Left renal cortex interstitium (tissue), 4 donors: ENCODE results near the gene SLC6A20. TPM values are rescaled to one million over a fixed set of nuclear protein-coding genes. Genes with fewer than 3 reads are reported as not detected.

Source experiments
- DNase-seq, 4 donors: peaks; one replicate each; pipeline ENCODE4 v3.0.0-alpha.2; 2013; ENCODE audit warnings: low read depth in 4 of 4, low spot score in 2 of 4, missing footprints in 1 of 4
- polyA plus RNA-seq, 4 donors: library from polyadenylated mRNA; unstranded; fragments of 120-200 nt; gene quantifications; one replicate each; pipeline ENCODE4 v1.2.1, GENCODE V29; 2013; ENCODE audit not compliant: insufficient read length in 4 of 4

The SLC6A20 gene, protein sequence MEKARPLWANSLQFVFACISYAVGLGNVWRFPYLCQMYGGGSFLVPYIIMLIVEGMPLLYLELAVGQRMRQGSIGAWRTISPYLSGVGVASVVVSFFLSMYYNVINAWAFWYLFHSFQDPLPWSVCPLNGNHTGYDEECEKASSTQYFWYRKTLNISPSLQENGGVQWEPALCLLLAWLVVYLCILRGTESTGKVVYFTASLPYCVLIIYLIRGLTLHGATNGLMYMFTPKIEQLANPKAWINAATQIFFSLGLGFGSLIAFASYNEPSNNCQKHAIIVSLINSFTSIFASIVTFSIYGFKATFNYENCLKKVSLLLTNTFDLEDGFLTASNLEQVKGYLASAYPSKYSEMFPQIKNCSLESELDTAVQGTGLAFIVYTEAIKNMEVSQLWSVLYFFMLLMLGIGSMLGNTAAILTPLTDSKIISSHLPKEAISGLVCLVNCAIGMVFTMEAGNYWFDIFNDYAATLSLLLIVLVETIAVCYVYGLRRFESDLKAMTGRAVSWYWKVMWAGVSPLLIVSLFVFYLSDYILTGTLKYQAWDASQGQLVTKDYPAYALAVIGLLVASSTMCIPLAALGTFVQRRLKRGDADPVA
- under 1 TPM; 0.10 to 0.22 (median 0.15) TPM for polyA plus RNA-seq

- DNase-seq = peak in 1 of 4 donors; percentile 13
Measured at GRCh38 chr3:45795882-45796765, at the start of gene SLC6A20. SLC6A20 (minus strand) TSS chr3:45796536; CDS start chr3:45796419, 117 bp downstream.

DNA sequence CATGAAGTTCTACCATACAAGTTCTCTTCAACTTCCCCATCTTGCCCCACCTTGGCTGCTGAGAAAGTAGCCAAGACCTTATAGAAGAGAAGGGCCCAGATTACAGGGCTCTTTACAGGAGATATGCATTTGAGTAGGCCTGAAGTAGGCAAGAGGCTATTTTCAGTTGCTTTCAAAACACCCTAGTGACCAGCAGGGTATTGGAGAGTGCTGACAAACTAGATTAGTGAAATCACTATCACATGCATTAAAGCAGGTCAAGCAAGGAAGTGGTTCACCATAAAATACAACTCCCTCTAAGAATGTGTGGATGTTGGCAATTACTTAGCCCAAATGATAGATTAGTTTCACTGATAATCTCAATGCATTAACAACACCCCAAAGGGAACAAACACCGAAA lies 48.3 kb upstream of the SLC6A20 start:
- DNase-seq = no peak

DNA sequence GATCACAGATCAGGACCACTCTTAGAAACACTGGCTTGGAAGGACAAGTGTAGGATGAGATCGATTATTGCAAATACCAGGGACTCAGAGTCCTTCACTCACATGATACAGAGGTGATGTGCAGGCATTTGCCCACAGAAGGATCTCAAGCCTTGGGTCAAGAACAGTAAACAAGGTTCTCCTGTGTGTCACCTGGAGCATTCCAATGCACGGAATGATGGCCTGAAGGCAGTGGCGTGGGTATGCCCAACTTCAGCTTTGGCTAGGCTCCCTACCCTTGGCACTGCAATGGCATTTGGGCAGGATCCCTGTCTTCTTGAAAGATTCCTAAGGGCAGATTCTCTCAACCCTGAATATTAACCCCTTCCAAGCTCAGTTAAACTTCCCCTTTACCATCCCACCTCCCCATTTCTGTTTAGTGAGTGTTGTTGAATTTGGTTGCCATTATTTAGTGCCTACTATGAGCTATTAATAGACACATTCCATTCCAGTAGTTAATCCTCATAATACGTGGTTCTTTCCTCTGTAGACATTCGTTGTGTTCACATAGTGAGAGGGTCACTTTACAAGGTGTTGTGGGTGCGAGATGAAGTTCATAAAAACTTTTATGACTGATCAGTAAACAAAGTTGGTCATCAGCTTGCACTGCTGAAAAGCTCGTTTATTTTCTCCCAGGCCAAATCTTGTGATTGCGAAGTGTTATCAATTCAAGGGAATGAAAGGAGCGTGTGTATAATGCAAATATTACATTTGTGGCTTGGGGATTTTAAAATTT lies 46.7 kb upstream of the SLC6A20 start:
- no peak for DNase-seq

DNA sequence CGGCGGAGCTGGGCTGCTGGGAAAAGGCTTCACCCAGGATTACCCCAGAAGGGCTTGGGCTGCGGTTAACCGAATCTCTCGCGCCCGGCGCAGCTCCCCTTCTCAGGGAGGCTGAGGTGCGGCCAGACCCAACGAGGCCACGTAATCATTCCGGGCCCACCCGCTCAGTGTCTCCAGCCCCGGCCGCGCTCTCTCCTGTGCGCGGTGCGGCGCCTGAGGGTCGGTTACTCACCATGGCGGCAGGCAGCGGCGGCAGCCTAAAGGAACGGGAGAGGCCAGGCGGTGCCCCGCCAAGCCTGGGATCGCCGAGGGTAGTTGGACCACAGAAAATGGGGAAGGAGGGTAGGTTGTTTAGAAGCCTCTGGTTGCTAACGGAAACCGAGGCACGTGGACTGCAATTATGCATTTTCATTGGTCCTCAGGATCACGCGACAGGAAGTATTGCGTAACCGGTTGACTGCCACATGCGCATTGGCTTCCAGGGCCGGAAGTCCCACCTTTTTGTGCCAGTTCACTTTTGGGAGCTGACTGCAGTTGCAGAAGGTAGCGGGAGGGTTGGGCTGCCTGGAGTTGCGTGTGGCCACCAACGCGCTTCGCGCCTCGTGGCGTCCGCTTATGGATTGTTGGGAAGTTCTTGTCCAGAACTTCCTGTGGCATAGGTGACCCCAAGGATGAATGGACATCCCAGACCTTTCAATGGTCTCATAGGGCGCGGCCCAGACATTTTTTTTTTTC lies 45.6 kb upstream of the SLC6A20 start, which contains the start of gene LZTFL1:
TSS of gene LZTFL1 (minus strand) at position 363 of the 735 bp plus-strand sequence. CDS start at position 235, 128 bp downstream.
- peak; percentile 86 to 96 (median 89) for DNase-seq

DNA sequence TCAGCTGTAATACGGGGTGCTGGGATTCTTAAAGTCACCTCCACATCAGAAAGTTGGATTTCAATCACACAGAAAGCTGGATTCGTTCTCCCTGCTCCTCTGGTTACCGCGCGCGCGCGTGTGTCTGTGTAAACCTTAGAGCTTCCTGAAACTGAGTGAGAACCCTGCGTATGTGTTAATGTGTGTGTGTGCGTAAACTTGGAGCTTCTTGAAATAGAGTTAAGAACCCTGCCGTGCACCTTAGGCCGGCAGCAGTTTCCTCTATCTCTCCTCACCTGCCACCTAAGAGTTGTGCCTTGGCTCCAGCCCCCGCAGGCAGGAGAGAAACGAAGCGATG lies 45.1 kb upstream of the SLC6A20 start:
- peak in 2 of 4 donors; percentile 2 to 6 for DNase-seq

DNA sequence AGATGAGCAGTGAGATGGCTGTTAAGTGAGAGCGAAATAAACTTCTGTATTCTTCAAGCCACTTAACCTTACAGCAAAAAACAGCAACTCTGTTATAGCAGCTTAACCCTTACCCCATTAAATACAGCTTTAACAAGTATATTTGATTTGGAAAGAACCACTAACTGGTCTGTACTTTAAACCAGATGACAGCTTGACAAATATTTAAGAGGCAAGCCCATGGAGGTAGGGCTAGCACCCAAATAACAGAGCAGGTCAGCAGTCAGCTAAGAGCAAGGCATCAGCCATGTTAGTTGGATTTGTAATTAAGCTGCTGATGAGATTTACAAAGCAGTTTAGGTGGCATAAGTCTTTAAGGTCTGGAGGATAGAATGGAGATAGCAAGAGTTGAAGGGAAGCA lies 42.1 kb upstream of the SLC6A20 start:
- DNase-seq = no peak

- no peak for DNase-seq
Measured at GRCh38 chr3:45832699-45833098, 36.4 kb upstream of the SLC6A20 start.

GRCh38 chr3:45830121-45830520 lies 33.8 kb upstream of the SLC6A20 start:
- DNase-seq = no peak

DNA sequence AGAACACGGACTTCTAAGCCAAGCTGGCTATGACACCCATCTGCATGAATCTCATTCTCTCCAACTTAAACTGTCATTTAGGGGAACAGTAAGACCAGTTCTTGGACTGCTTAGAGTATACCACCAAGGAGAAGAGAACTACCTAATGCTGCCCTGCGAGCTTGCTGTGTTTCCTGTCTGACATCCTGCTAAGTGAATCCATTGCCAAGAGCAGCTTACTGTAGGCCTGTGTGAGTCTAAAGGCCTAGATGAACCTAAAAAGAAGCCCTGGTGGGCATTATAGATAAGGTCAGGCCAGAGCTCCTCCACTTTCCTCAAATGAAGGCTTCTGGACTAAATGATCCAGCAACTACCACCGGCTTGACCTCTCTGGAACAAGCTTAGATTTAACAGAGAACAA lies 30.6 kb upstream of the SLC6A20 start:
- DNase-seq = no peak

DNA sequence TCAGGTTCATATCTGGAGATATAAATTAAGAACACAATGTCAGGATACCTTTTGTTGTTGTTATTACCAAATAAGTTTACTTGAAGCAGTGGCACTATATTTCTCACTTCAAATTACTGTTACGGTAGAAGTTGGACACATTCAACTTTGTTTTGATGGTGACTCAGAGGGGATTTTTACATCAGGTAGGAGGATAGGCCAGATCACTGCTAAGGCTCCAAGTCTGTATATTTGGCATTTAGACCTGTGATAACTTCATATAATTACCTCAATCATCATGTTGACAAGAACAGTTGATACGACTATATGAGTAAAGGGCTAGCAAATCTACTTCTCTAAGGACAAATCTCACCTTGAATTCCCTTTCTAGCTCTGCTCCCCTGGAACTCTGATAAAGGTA lies 30.0 kb upstream of the SLC6A20 start:
- no peak for DNase-seq

DNA sequence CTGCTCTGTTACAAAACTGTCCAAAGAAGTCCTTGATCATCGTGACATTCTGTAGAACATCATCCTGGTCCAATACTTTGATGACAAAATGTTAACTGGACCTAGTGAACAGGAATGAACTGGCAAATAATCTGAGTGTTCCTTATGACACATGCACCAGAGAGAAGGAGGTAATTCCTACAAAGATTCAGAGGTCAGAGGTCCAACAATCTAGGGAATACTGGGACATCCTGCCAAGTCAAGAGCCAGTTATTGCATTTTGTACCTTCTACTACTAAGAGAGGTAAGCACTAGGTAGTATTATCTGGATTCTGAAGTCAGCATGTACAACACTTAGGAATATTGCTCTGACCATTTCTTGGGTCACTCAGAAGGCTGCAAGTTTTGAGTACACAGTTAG lies 24.8 kb upstream of the SLC6A20 start:
- no peak for DNase-seq

DNA sequence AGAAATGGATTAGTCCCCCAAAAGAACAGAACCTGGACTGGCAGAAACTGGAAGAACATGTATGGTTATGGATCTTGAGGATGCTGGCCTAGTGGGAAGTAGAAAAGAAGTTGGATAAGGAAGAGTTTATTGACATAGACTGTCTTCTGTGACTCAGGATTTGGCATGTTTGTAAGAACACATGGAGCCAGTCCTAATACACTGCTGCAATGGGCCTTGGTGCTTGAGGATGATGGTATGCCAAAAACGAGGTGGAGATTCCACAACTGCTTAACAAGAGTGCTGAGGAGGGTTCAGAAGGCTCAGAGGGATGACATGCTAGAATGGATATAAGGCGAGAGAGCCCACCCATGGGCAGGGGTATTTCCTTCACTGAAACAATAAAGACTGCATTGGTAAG lies 23.2 kb upstream of the SLC6A20 start:
- no peak for DNase-seq

DNA sequence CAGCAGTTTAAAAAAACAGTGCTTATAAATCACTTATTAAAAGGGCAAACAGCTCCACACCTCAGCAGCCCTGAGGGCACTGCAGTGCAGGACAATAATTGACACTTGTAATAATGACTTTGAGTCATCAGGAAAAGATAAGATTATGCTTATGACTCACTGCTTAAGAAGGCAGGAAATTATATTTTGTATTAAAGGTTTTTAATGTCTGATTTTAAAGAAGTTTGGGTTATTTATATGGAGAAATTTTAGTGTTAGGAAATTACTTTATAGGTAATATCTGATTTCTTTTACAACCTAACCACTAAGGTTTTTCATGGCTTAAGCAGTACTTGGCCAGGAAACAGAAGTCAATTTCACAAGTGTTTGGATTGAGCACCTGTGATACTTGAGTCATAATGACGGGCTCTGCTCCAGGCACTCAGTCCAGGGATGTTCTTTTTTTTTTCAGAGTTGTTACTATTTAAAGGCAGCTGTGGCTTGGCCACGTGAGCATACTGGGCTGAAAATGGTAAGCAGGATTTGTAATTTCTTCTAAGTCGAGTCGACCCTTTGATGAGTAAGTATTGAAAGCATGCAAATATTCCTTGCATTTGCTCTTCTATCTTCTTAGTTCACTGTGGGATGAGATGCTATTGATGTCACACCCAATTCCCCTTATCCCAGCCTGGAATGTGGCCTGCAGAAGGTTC lies 21.6 kb upstream of the SLC6A20 start:
- no peak for DNase-seq

DNA sequence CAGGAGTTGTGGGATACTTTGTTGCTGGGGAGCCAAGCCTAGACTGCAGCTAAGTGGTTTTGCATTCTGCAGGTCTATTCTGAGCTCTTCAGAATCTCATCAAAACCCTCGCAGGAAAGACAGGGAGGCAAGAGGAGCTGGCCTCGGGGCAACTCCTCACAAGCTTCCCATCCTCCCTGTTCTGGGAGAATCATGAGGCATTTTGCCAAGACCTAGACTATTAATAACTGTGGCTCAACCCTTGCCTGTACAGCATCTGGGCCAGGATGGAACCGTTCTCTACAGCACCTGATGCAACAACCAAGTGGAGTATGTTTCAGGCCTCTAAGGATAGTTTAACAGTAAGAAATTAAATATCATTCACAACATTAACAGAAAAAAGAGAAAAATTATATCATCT lies 20.2 kb upstream of the SLC6A20 start:
- DNase-seq = no peak

GRCh38 chr3:45814322-45814721 lies 18.0 kb upstream of the SLC6A20 start:
- no peak for DNase-seq

GRCh38 chr3:45807681-45808540 lies 11.6 kb upstream of the SLC6A20 start:
- no peak for DNase-seq

DNA sequence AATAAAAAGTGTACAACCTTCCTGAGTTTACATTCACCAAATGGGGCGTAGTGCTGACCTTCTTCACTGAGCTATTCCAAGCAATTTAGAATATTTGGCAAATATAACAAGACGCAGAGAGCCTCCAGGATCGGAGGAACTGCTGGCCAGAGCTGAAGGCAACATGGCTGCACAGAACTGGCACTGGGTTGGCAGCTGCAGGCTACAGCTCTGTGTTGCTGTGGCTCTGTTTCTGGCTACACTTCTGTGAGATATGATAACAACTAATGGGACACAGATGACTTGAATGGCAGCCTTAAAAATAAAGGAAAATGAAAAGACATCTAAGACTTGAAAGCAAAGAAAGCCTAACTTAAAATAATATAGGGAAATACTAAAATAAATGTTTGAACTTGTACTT lies 10.8 kb upstream of the SLC6A20 start:
- no peak for DNase-seq

DNA sequence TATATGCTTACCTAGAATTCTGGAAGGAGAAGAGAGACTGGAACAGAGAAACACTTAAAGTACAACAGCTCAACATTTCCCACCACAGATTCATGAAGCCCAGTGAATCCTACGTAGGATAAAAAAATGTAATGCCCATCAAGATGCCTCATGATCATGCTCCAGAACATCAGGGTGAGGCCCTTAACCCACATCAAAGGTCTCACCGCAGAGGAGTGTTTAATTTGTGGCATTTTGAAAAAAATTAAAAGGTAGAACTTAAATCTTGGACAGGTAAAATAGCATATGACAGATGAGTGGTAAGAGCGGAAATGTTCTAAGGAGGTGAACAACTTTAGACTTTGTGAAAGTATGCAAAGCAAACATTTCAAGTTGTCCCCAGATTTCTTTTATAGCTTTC lies 9.7 kb upstream of the SLC6A20 start:
- no peak for DNase-seq
